DND-41 (cell line): ENCODE measurements around the gene MRM2.

Source experiments
- ATAC-seq: fragments of 200-7000 bp; cut with Tn5 transposase; 3 replicates; pipeline ENCODE4 v1.9.1; 2021; ENCODE audit warnings: low read depth; ENCODE audit not compliant: insufficient read depth
- DNase-seq: peaks from one replicate; pipeline ENCODE4 v3.0.0-alpha.2; 2020
- H2AFZ ChIP-seq: 2 replicates; pipeline ENCODE4 v1.6.0; 2012; ENCODE audit warnings: low read depth, low read length
- H3K27ac ChIP-seq: 2 replicates; pipeline ENCODE4 v1.5.1; 2012; ENCODE audit warnings: low read length, inconsistent platforms
- H3K27me3 ChIP-seq: fragments of 200-600 bp; sonication (generic); 2 replicates; pipeline ENCODE4 v1.6.0; 2012; ENCODE audit warnings: low read length, mild to moderate bottlenecking, inconsistent platforms; ENCODE audit not compliant: insufficient read depth, poor library complexity
- H3K36me3 ChIP-seq: 2 replicates; pipeline ENCODE4 v1.5.1; 2012; ENCODE audit warnings: low read length, inconsistent platforms; ENCODE audit not compliant: insufficient read depth
- H3K4me1 ChIP-seq: 2 replicates; pipeline ENCODE4 v1.5.1; 2012; ENCODE audit warnings: mild to moderate bottlenecking, low read length; ENCODE audit not compliant: insufficient read depth
- H3K4me2 ChIP-seq: 2 replicates; pipeline ENCODE4 v1.6.0; 2012; ENCODE audit warnings: mild to moderate bottlenecking, moderate library complexity, low read length, inconsistent platforms; ENCODE audit not compliant: insufficient read depth
- H3K4me3 ChIP-seq, 2 experiments: fragments of 200-600 bp in 1 of 2; shearing (Covaris generic) in 1 of 2; 2 replicates each; pipeline ENCODE4 v1.5.1; 2012 to 2016; ENCODE audit warnings: inconsistent platforms in 2 of 2, low read length in 2 of 2, mild to moderate bottlenecking in 2 of 2, low read depth in 1 of 2, moderate library complexity in 1 of 2
- H3K79me2 ChIP-seq: 2 replicates; pipeline ENCODE4 v1.6.0; 2012; ENCODE audit warnings: low read length, inconsistent platforms; ENCODE audit not compliant: insufficient read depth
- H3K9ac ChIP-seq: 2 replicates; pipeline ENCODE4 v1.6.0; 2012; ENCODE audit warnings: low read depth, mild to moderate bottlenecking, inconsistent platforms, low read length, moderate library complexity
- H3K9me3 ChIP-seq: 2 replicates; pipeline ENCODE4 v1.5.1; 2012; ENCODE audit warnings: low read length, moderate library complexity, mild to moderate bottlenecking, inconsistent platforms; ENCODE audit not compliant: insufficient read depth, severe bottlenecking
- H4K20me1 ChIP-seq: 2 replicates; pipeline ENCODE4 v1.6.0; 2012; ENCODE audit warnings: low read length; ENCODE audit not compliant: insufficient read depth
- EZH2 ChIP-seq: IDR thresholded peaks from 3 replicates; pipeline ENCODE4 v1.6.1; 2012; ENCODE audit warnings: borderline replicate concordance, low read depth, mild to moderate bottlenecking, moderate library complexity, low read length, inconsistent platforms; ENCODE audit not compliant: severe bottlenecking
- TF ChIP-seq, protein P1 (sequence below): IDR thresholded peaks from 2 replicates; pipeline ENCODE4 v1.5.1; 2012; ENCODE audit warnings: borderline replicate concordance, low read length, moderate library complexity, mild to moderate bottlenecking; ENCODE audit not compliant: poor library complexity, severe bottlenecking; ENCODE audit errors: extremely low read depth

The MRM2 gene

DNA sequence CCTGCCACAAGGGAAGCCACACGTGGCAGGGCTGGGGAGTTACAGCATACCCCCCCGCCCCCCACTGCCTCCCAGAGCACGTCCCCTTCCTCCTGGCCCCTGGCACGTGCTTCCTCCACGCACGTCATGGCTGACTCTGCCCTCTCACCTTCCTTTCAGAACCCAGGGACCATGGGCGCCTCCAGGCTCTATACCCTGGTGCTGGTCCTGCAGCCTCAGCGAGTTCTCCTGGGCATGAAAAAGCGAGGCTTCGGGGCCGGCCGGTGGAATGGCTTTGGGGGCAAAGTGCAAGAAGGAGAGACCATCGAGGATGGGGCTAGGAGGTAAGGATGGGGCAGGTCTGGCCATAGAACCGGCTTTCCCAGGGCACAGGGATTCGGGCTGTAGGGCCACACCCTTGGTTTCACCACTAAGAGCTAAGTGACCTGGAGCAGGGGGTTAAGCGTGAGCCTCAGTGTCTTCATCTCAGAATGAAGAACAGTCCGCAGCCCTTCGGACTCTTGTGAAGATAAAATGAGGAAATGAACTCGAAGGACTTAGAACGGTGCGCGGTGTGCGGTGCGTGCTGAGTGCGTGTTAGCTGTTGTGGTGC lies 2.5 kb upstream of the MRM2 start:
- peaks cover 13% of the 10 kb centered on the region for H4K20me1 ChIP-seq
- ATAC-seq (no peak), DNase-seq (no peak)
- H3K36me3 ChIP-seq: peaks cover 54% of the 10 kb centered on the region
- H3K27me3 ChIP-seq: no peaks in the 10 kb centered on the region
- peaks cover 36% of the 10 kb centered on the region for H3K4me1 ChIP-seq
- H3K4me2 ChIP-seq: peak overlapping the region; percentile 88
- TF ChIP-seq, protein P1, sequence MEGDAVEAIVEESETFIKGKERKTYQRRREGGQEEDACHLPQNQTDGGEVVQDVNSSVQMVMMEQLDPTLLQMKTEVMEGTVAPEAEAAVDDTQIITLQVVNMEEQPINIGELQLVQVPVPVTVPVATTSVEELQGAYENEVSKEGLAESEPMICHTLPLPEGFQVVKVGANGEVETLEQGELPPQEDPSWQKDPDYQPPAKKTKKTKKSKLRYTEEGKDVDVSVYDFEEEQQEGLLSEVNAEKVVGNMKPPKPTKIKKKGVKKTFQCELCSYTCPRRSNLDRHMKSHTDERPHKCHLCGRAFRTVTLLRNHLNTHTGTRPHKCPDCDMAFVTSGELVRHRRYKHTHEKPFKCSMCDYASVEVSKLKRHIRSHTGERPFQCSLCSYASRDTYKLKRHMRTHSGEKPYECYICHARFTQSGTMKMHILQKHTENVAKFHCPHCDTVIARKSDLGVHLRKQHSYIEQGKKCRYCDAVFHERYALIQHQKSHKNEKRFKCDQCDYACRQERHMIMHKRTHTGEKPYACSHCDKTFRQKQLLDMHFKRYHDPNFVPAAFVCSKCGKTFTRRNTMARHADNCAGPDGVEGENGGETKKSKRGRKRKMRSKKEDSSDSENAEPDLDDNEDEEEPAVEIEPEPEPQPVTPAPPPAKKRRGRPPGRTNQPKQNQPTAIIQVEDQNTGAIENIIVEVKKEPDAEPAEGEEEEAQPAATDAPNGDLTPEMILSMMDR: no peak
- TF ChIP-seq EZH2: no peak
- no peak overlapping the region for H2AFZ ChIP-seq
- no peak overlapping the region; the same call in 1 of the 2 replicates for H3K9ac ChIP-seq
- H3K4me3 ChIP-seq: no peak overlapping the region
- H3K9me3 ChIP-seq: no peaks in the 10 kb centered on the region
- no peak overlapping the region for H3K27ac ChIP-seq
- H3K79me2 ChIP-seq: peaks cover 56% of the 10 kb centered on the region

DNA sequence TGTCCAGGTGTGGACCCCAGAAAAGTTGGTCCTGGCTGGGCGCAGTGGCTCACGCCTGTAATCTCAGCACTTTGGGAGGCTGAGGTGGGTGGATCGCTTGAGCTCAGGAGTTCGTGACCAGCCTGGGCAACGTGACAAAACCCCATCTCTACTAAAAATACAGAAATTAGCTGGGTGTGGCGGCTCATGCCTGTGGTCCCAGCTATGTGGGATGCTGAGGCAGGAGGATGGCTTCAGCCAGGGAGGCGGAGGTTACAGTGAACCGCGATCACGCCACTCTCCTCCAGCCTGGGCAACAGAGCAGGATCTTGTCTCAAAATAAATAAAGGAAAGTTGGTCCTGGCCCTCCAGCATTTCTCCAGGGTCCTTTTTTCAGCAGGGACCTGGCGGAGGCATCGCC lies 1.5 kb upstream of the MRM2 start:
- TF ChIP-seq EZH2: no peak
- TF ChIP-seq, protein P1: no peak

GRCh38 chr7:2242541-2243429 lies 780 bp upstream of the MRM2 start:
- DNase-seq: peak; percentile 42
- no peaks in the 10 kb centered on the region for H3K27me3 ChIP-seq

More for the DNA sequence above, 1.5 kb upstream of the MRM2 start:
- H3K9me3 ChIP-seq: no peaks in the 10 kb centered on the region
- peak overlapping the region; percentile 88 for H3K4me2 ChIP-seq
- H3K36me3 ChIP-seq: peaks cover 53% of the 10 kb centered on the region
- no peak for ATAC-seq
- peak overlapping the region; percentile 99 for H3K9ac ChIP-seq
- peak overlapping the region; percentile 78 for H3K27ac ChIP-seq
- peaks cover 19% of the 10 kb centered on the region for H4K20me1 ChIP-seq
- H2AFZ ChIP-seq: no peak overlapping the region
- no peak for DNase-seq
- H3K27me3 ChIP-seq: no peaks in the 10 kb centered on the region
- peak overlapping the region in 1 of 2 experiments; percentile 71; a peak in 2 of 4 replicates for H3K4me3 ChIP-seq
- peaks cover 39% of the 10 kb centered on the region for H3K4me1 ChIP-seq
- H3K79me2 ChIP-seq: peaks cover 62% of the 10 kb centered on the region

More at GRCh38 chr7:2242541-2243429, 780 bp upstream of the MRM2 start:
- Histone ChIP-seq H3K9ac (peak overlapping the region; percentile 99), H3K9me3 (no peaks in the 10 kb centered on the region), H2AFZ (peak overlapping the region; percentile 94), H4K20me1 (peaks cover 19% of the 10 kb centered on the region), H3K79me2 (peaks cover 67% of the 10 kb centered on the region), H3K36me3 (peaks cover 53% of the 10 kb centered on the region), H3K4me3 (peak overlapping the region; percentile 71 to 90), H3K4me1 (peaks cover 39% of the 10 kb centered on the region), H3K27ac (peak overlapping the region; percentile 78), H3K4me2 (peak overlapping the region; percentile 88)
- peak; percentile 51 for ATAC-seq
- TF ChIP-seq, protein P1: no peak
- no peak for TF ChIP-seq EZH2
